NCI-H2196 treated with DMSO at 0.1 percent for 48 hours (cell line): ENCODE data around the gene SGPL1.
"Not testable (repeated sequence)": the region's sequence is repeated elsewhere in the genome, so short reads cannot be mapped to it uniquely, and the experiment has no call there.

Source experiments
- DNase-seq: peaks from one replicate; lab custom pipeline; 2025; ENCODE audit not compliant: unreplicated experiment; lab: John Stamatoyannopoulos, UW

SGPL1 gene

GRCh38 chr10:70815504-70816219 is at the start of gene SGPL1:
SGPL1 (plus strand) TSS chr10:70815948; CDS start chr10:70816854, 906 bp downstream.
- DNase-seq: peak; percentile 21

- not testable (repeated sequence) for DNase-seq
These were observed 47.6 kb upstream of the SGPL1 start for GRCh38 chr10:70768026-70768685.

GRCh38 chr10:70769121-70769520 is 46.6 kb upstream of the SGPL1 start:
- DNase-seq: no peak

GRCh38 chr10:70770001-70770400 is 45.7 kb upstream of the SGPL1 start:
- DNase-seq: no peak

GRCh38 chr10:70770516-70770915 is 45.2 kb upstream of the SGPL1 start:
- DNase-seq: not testable (repeated sequence)

- no peak for DNase-seq
These were observed 44.2 kb upstream of the SGPL1 start for GRCh38 chr10:70771311-70772194.

- DNase-seq: no peak
These were observed 43.1 kb upstream of the SGPL1 start for GRCh38 chr10:70772627-70773026.

- DNase-seq: no peak
These were observed 42.3 kb upstream of the SGPL1 start for GRCh38 chr10:70773461-70773860.

GRCh38 chr10:70773965-70774809 is 41.6 kb upstream of the SGPL1 start:
- no peak for DNase-seq

GRCh38 chr10:70774810-70775678 is 40.7 kb upstream of the SGPL1 start:
- no peak for DNase-seq

GRCh38 chr10:70775679-70776454 is 39.9 kb upstream of the SGPL1 start:
- no peak for DNase-seq

GRCh38 chr10:70776455-70777005 is 39.2 kb upstream of the SGPL1 start:
- no peak for DNase-seq

GRCh38 chr10:70777063-70777875 is 38.5 kb upstream of the SGPL1 start:
- no peak for DNase-seq

- DNase-seq: no peak
These were observed 37.4 kb upstream of the SGPL1 start for GRCh38 chr10:70778267-70778924.

GRCh38 chr10:70779088-70779487 is 36.7 kb upstream of the SGPL1 start:
- no peak for DNase-seq

GRCh38 chr10:70779511-70780369 is 36.0 kb upstream of the SGPL1 start:
- no peak for DNase-seq
